NCI-H1436 (cell line): ENCODE data around the gene DLST.

Experiments
- DNase-seq: peaks from one replicate; lab custom pipeline; 2025; lab: John Stamatoyannopoulos, UW

The DLST gene

GRCh38 chr14:74896400-74896799, 14.7 kb downstream of the DLST start:
- no peak for DNase-seq

GRCh38 chr14:74897642-74898041, 15.9 kb downstream of the DLST start:
- DNase-seq, result no peak

DNA sequence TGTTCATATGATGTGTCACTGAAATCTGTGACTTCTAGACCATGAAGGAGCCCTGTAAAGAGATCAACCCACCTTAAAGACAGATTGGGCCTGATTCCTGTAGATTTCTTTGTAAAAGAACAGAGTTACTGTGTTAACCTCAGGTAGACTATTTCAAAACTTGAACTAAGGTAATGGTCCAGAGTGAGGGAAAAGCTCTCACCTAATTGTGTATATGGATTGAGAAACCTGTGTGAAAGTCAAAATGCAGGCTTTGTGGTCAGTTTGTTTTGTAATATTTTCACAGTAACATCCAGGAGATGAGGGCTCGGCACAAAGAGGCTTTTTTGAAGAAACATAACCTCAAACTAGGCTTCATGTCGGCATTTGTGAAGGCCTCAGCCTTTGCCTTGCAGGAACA, 16.4 kb downstream of the DLST start:
- DNase-seq, result no peak

DNA sequence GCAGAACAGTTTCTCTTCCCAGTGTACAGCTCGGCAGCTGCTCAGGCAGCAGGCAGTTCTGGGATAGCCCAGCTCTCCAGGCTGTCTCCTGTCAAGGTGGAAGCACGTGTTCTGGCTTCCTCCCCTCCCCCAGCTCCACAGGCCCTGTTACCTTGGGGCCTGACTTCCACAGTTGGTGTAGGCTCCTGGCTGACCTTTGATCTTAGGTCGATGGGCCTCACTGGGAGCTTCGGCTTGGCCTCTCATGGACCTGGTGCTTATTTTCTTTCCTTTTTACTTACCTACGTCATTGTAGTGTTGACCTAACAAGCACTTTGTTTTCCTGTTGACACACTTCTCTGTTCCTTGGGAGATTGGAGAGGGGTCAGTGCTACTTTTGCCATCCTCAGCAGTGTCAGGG, 17.0 kb downstream of the DLST start:
- DNase-seq, result no peak

DNA sequence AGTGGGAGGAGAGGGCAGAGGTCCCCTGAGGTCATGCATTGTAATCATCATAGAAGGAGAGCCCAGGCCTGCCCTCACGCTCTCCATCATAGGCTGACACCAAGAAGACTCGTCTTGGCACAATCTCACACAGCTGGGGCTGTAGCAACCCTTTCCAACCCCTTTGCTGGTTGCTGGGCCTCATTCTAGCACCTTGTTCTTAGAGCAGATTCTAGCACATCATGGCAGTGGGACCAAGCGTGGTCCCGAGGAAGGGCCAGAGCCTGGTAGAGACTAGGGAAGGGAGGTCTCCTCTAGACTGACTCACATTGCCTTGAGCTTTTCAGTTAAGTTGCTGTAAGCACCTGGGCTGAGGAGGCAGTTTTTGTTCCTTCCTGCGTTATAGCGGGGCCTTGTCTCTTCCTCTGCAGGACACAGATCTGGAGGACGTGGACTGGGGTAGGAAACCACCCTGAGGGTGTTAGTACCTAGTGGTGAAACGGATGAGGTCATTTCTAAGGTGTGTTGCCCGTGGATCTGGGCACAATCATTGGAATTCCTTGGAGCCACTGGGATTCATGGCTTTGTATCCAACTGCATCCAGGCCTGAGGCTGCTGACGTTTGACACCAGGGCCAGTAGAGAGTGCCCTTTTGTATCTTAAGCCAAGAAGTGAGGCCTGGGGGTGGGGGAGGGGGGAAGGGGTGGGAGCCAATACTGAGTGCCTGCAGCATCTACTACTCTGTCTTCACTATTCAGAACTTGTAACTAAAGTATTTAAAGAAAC, 21.4 kb downstream of the DLST start:
- no peak for DNase-seq

DNA sequence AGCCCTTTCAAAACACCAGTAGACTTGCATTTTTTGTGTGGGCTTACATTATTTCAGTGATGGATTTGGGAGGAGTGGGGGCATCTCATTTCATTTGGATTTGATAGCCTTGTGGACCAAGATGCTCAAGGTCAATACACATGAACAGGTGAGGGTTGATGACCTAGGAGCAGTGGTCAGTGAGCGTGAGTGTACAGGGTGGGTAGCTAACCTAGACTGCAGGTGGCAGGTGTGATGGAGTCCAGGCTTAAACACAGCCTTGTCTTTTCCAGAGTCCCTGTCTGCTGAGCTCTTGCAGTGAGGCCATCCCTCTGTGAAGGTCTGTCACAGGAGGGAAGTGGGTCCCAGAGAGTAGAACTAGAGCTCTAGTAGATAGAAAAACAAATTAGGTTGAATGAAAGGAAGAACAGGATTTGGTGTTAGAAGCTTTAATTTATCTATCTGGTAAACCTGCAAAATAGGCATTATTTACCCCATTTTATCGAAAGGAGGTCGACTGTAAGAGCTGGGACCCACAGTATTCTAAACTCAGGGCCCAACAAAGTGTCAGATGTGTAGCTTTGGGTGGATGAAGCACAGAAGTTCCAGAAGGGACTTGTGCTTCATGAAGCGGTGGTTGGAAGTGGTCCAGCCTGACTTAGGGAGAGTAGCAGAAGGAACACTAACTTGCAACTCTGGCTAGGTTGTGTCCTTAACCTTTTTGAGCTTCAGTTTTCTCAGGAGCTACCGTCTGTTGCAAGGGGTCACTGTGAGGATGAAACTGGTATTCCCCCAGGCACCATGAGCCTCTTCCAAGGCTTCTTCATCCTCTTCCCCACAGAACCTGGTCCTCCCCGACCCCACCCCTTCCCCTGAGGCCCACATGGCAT, 23.2 kb downstream of the DLST start:
- DNase-seq, result no peak

GRCh38 chr14:74905595-74906142, 24.0 kb downstream of the DLST start:
- DNase-seq, result peak; percentile 6

- no peak for DNase-seq
Observed at GRCh38 chr14:74906925-74907521, 25.3 kb downstream of the DLST start.

DNA sequence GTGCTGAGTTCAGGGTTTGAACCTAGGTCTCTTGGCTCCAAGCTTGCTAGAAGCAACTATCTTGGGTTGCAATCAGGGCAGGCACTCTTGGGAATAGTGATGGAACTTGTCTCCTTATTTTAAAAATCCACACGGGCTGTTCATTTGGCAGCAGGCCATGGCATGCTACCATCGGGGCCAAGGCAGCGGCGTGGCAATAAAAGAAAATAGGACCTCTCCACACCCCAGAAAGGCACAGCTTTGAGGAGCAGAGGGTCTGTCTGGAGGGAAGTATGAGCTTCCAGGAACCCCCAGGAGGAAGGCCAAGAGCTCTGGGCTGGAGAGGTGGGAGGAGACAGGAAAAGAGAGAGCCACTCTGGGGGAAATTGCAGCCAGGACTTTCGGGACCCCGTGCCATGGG, 26.0 kb downstream of the DLST start:
- DNase-seq, result no peak

- DNase-seq, result no peak
Observed at GRCh38 chr14:74908861-74909341, 27.2 kb downstream of the DLST start.

DNA sequence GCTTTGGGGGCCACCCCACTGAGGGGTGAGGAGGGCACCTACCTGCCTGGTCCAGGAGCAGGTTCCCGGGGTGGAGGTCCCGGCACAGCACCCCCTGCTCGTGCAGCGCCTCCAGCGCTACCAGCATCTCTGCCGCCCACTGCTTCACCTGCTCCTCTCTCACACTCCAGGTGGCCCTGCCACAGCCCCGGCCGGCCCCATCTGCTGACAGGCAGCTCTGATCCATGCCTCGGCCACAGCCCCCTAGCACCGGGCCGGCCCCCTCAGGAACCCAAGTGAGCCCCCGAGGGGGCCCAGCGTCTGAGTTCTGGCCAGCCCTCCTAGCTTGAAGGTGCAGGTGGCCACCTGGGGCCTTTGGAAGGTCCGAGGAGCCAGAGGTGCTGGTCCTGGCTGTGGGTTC, 27.8 kb downstream of the DLST start:
- DNase-seq, result no peak

GRCh38 chr14:74909911-74910310, 28.2 kb downstream of the DLST start:
- no peak for DNase-seq

- DNase-seq, result no peak
Observed at GRCh38 chr14:74910556-74910955, 28.8 kb downstream of the DLST start.

DNA sequence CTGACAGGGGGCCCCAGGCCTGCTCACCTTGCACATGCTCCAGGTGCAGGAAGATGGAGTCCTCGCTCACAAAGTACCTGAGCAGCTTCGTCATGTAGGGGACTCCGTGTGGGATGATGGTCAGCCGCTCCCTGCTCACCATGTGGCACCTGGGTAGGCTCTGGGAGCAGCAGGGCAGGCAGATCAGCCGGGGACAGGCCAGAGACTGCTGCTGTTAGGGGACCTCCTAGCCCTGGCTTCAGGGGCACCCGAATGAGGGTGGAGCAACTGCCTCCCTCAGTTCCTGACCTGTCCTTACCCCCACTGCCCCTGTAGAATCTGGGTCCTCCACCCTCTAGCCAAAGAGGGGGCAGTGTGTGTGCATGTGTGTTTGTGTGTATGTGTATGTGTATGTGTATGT, 29.5 kb downstream of the DLST start:
- no peak for DNase-seq

GRCh38 chr14:74911704-74912103, 30.0 kb downstream of the DLST start:
- DNase-seq, result no peak

DNA sequence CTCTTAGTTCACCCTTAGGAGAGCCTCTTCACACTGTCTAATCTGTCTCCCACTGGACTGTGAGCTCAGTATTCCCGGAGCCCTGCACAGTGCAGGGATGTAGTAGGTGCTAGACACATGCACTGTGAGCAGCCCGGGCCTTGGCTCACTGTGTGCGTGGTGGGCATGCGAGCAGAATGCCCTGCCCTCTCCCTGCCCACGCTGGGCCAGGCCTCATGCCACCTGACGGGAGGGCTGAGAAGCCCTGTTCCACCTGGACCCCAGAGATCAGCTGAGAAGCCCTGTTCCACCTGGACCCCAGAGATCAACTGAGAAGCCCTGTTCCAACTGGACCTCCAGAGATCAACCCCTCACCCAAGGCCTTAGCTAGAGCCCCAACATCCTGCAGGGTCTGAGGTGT, 30.4 kb downstream of the DLST start:
- DNase-seq, result no peak

DNA sequence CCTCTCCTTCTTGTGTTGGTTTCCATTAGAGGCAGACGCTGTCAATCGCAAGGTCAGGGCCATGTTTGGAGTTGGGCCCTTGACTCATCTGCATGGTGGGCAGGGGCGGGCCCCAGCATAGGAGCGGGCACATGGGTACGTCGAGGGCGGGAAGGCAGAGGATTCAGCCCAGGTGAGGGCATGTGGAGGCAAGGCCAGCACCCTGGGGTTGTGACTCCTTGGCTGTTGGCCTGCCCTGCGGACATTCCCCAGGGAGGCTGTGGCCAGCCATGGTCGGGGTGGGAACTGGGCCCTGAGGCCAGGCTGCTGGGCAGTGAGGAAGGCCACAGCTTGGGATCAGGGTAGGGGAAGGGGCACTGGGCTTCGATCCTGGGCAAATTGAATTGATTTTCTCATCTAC, 31.1 kb downstream of the DLST start:
- no peak for DNase-seq

GRCh38 chr14:74913393-74913910, 31.7 kb downstream of the DLST start:
- no peak for DNase-seq

- DNase-seq, result no peak
Observed at GRCh38 chr14:74913986-74914573, 32.4 kb downstream of the DLST start.

- DNase-seq, result no peak
Observed at GRCh38 chr14:74915426-74915825, 33.7 kb downstream of the DLST start.

GRCh38 chr14:74915826-74916225, 34.1 kb downstream of the DLST start:
- DNase-seq, result no peak

DNA sequence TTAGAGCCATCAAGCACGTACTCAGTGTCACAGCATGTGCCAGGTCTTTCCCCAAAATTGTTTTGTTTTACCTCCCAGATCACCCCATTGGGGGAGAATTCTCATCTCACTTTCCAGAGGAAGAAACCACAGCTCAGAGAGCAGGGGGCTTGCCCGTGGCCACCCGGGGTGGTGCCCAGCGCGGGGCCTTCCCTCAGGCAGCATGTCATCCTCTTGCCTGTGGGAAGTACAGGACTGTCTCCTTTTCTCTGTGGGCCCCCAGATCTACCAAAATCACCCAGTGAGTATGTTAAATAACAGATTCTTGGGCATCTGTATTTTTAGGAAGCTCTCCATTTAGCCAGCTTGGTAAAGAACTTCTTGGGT, 35.4 kb downstream of the DLST start:
- DNase-seq, result no peak
